ENCODE measurements around the gene PIRT.

Gene PIRT

GRCh38 chr17:10806545-10807262 lies 31.2 kb downstream of the PIRT start:
- TF ChIP-seq ARNTL (CRISPR knock-in tag; IDR thresholded peaks at IDR 0.05; ENCODE audit: borderline replicate concordance, low read depth): no peak
- no peak for TF ChIP-seq RARB (CRISPR knock-in tag; IDR thresholded peaks at IDR 0.05)
- TF ChIP-seq TOX (CRISPR knock-in tag; IDR thresholded peaks at IDR 0.05; ENCODE audit: borderline replicate concordance): no peak
- no peak for TF ChIP-seq ESRRG (CRISPR knock-in tag; IDR thresholded peaks at IDR 0.05)
- no peak for TF ChIP-seq ZFP3 (CRISPR knock-in tag; IDR thresholded peaks at IDR 0.05)
- ATAC-seq: no peak

GRCh38 chr17:10805911-10806310 lies 32.0 kb downstream of the PIRT start:
- TF ChIP-seq GLIS3 (CRISPR knock-in tag; IDR thresholded peaks at IDR 0.05): no peak
- no peak for TF ChIP-seq ESRRG (CRISPR knock-in tag; IDR thresholded peaks at IDR 0.05)
- TF ChIP-seq PATZ1 (CRISPR knock-in tag; IDR thresholded peaks at IDR 0.05; ENCODE audit: borderline replicate concordance): no peak
- no peak for TF ChIP-seq ZNF8 (CRISPR knock-in tag; IDR thresholded peaks at IDR 0.05)
- no peak for TF ChIP-seq TCF4 (CRISPR knock-in tag; IDR thresholded peaks at IDR 0.05; ENCODE audit: borderline replicate concordance)
- TF ChIP-seq ISL1 (CRISPR knock-in tag; IDR thresholded peaks at IDR 0.05): no peak
- TF ChIP-seq TSHZ2 (CRISPR knock-in tag; IDR thresholded peaks at IDR 0.05): no peak
- no peak for TF ChIP-seq POU6F1 (CRISPR knock-in tag; IDR thresholded peaks at IDR 0.05; ENCODE audit: borderline replicate concordance, low read depth)
- TF ChIP-seq BACH2 (CRISPR knock-in tag; IDR thresholded peaks at IDR 0.05; ENCODE audit: borderline replicate concordance): no peak
- no peak for TF ChIP-seq SNAI2 (CRISPR knock-in tag; IDR thresholded peaks at IDR 0.05)
- TF ChIP-seq ZNF70 (CRISPR knock-in tag; IDR thresholded peaks at IDR 0.05): no peak
- no peak for TF ChIP-seq CSRNP3 (CRISPR knock-in tag; IDR thresholded peaks at IDR 0.05)
- no peak for TF ChIP-seq ARNTL (CRISPR knock-in tag; IDR thresholded peaks at IDR 0.05; ENCODE audit: borderline replicate concordance, low read depth)
- no peak for ATAC-seq

- TF ChIP-seq PATZ1 (CRISPR knock-in tag; IDR thresholded peaks at IDR 0.05; ENCODE audit: borderline replicate concordance) (no peak), TOX (CRISPR knock-in tag; IDR thresholded peaks at IDR 0.05; ENCODE audit: borderline replicate concordance) (no peak), ZNF8 (CRISPR knock-in tag; IDR thresholded peaks at IDR 0.05) (no peak), ZNF70 (CRISPR knock-in tag; IDR thresholded peaks at IDR 0.05) (no peak), TSHZ2 (CRISPR knock-in tag; IDR thresholded peaks at IDR 0.05) (no peak), ARNTL (CRISPR knock-in tag; IDR thresholded peaks at IDR 0.05; ENCODE audit: borderline replicate concordance, low read depth) (no peak), TCF4 (CRISPR knock-in tag; IDR thresholded peaks at IDR 0.05; ENCODE audit: borderline replicate concordance) (no peak), PPARA (CRISPR knock-in tag; IDR thresholded peaks at IDR 0.05; ENCODE audit: borderline replicate concordance) (no peak), BACH2 (CRISPR knock-in tag; IDR thresholded peaks at IDR 0.05; ENCODE audit: borderline replicate concordance) (no peak), ISL1 (CRISPR knock-in tag; IDR thresholded peaks at IDR 0.05) (no peak), ZFP3 (CRISPR knock-in tag; IDR thresholded peaks at IDR 0.05) (no peak), ZFP30 (CRISPR knock-in tag; IDR thresholded peaks at IDR 0.05) (no peak), ESRRG (CRISPR knock-in tag; IDR thresholded peaks at IDR 0.05) (no peak), OSR1 (CRISPR knock-in tag; IDR thresholded peaks at IDR 0.05) (no peak), GLIS3 (CRISPR knock-in tag; IDR thresholded peaks at IDR 0.05) (no peak), CSRNP3 (CRISPR knock-in tag; IDR thresholded peaks at IDR 0.05) (no peak), ZNF565 (CRISPR knock-in tag; conservative IDR thresholded peaks at IDR 0.05; ENCODE audit: low read depth) (no peak)
- no peak for ATAC-seq
Measured at GRCh38 chr17:10804546-10804945, 33.3 kb downstream of the PIRT start.
